NT2/D1 (cell line): ENCODE data around the gene B3GNT3.

Source experiments
- YY1 ChIP-seq: IDR thresholded peaks from 2 replicates; pipeline ENCODE4 v1.6.1; 2011; ENCODE audit not compliant: insufficient read length, insufficient read depth
- ZNF274 ChIP-seq: IDR thresholded peaks from 2 replicates; pipeline ENCODE4 v1.6.1; 2011; ENCODE audit warnings: mild to moderate bottlenecking, low read depth, low read length

- no peak for TF ChIP-seq YY1
- no peak for TF ChIP-seq ZNF274
These were observed 41.6 kb downstream of the B3GNT3 start for GRCh38 chr19:17836530-17836929.
